Fibroblast of lung (primary cell): ENCODE measurements around the gene CRY1. TPM values are rescaled to one million over a fixed set of nuclear protein-coding genes. Genes with fewer than 3 reads are reported as not detected.
"Not testable (repeated sequence)": the region's sequence is repeated elsewhere in the genome, so short reads cannot be mapped to it uniquely, and the experiment has no call there.

ENCODE experiments used
- DNase-seq, 2 donors: peaks; one replicate each; pipeline versions ENCODE4 v3.0.0 to v3.0.0-alpha.2; 2010; ENCODE audit warnings: low read depth in 2 of 2
- H2AFZ ChIP-seq: 2 replicates; pipeline ENCODE4 v1.5.1; 2012; ENCODE audit warnings: low read length, control low read depth, inconsistent platforms
- H3K27ac ChIP-seq: 2 replicates; pipeline ENCODE4 v1.5.1; 2011; ENCODE audit warnings: low read length, control low read depth; ENCODE audit not compliant: insufficient read depth
- H3K27me3 ChIP-seq: 2 replicates; pipeline ENCODE4 v1.5.1; 2011; ENCODE audit warnings: mild to moderate bottlenecking, low read length; ENCODE audit not compliant: control insufficient read depth, insufficient read depth
- H3K36me3 ChIP-seq: 2 replicates; pipeline ENCODE4 v1.5.1; 2011; ENCODE audit warnings: low read length; ENCODE audit not compliant: control insufficient read depth, insufficient read depth
- H3K4me1 ChIP-seq: 2 replicates; pipeline ENCODE4 v1.5.1; 2011; ENCODE audit warnings: low read length; ENCODE audit not compliant: control insufficient read depth, insufficient read depth; ENCODE audit errors: extremely low read depth
- H3K4me2 ChIP-seq: 2 replicates; pipeline ENCODE4 v1.5.1; 2011; ENCODE audit warnings: low read length, control low read depth; ENCODE audit not compliant: insufficient read depth; ENCODE audit errors: extremely low read depth
- H3K4me3 ChIP-seq, 4 experiments: fragments of 200-600 bp in 1 of 4; sonication (generic) in 1 of 4; replicated peaks in 1 of 4; 2 replicates each; pipeline ENCODE4 v1.5.1; 2011 to 2016; ENCODE audit warnings: low read length in 4 of 4, low read depth in 3 of 4, mild to moderate bottlenecking in 3 of 4, control low read depth in 2 of 4, inconsistent platforms in 1 of 4, mixed read lengths in 1 of 4; ENCODE audit not compliant: insufficient read depth in 1 of 4; ENCODE audit errors: control extremely low read depth in 1 of 4
- H3K79me2 ChIP-seq: 2 replicates; pipeline ENCODE4 v1.5.1; 2012; ENCODE audit warnings: mild to moderate bottlenecking, low read length, inconsistent platforms; ENCODE audit not compliant: control insufficient read depth, insufficient read depth
- H3K9ac ChIP-seq: 2 replicates; pipeline ENCODE4 v1.5.1; 2011; ENCODE audit warnings: mild to moderate bottlenecking, low read length, control low read depth; ENCODE audit not compliant: insufficient read depth
- H3K9me3 ChIP-seq: 2 replicates; pipeline ENCODE4 v1.5.1; 2012; ENCODE audit warnings: low read depth, low read length; ENCODE audit not compliant: control insufficient read depth, insufficient read depth
- H4K20me1 ChIP-seq: 2 replicates; pipeline ENCODE4 v1.5.1; 2011; ENCODE audit warnings: low read length; ENCODE audit not compliant: control insufficient read depth, insufficient read depth; ENCODE audit errors: extremely low read depth
- CTCF ChIP-seq, 2 donors: IDR thresholded peaks in 1 of 2; conservative IDR thresholded peaks in 1 of 2; 1 replicate in 1 of 2; 2 replicates in 1 of 2; pipeline ENCODE4 v1.5.1; 2011 to 2012; ENCODE audit warnings: low read length in 2 of 2, control low read depth in 1 of 2, inconsistent platforms in 1 of 2, low read depth in 1 of 2, mild to moderate bottlenecking in 1 of 2
- EZH2 ChIP-seq: IDR thresholded peaks from 2 replicates; pipeline ENCODE4 v1.5.1; 2012; ENCODE audit warnings: low read length, control low read depth, mild to moderate bottlenecking; ENCODE audit errors: missing control alignments
- polyA plus RNA-seq, 2 donors: library from polyadenylated mRNA; depleted of rRNA in 1 of 2; stranded (reverse) in 1 of 2; unstranded in 1 of 2; fragments of >200 nt; gene quantifications; 2 replicates each; pipeline ENCODE4 v1.2.1, GENCODE V29; 2011 to 2012; ENCODE audit warnings: missing spikeins in 1 of 2
- total RNA-seq: library from RNA; depleted of rRNA; stranded (reverse); fragments of >200 nt; gene quantifications from 2 replicates; pipeline ENCODE4 v1.2.1, GENCODE V29; 2014

CRY1 gene
- total and polyA plus RNA-seq, 2 donors (not counting 1 experiment from before 2014, with no cell fraction given) = 9.6 to 12.9 TPM

GRCh38 chr12:107081778-107082177, 11.6 kb downstream of the CRY1 start:
- Histone ChIP-seq H3K4me1 (peaks cover 2% of the 10 kb centered on the region), H3K36me3 (no peaks in the 10 kb centered on the region), H4K20me1 (no peaks in the 10 kb centered on the region), H3K9me3 (no peaks in the 10 kb centered on the region), H2AFZ (no peak overlapping the region), H3K27ac (no peak overlapping the region), H3K79me2 (no peaks in the 10 kb centered on the region), H3K9ac (no peak overlapping the region), H3K4me2 (no peak overlapping the region), H3K27me3 (no peaks in the 10 kb centered on the region), H3K4me3 (no peak overlapping the region)
- no peak for DNase-seq
- TF ChIP-seq CTCF (conservative IDR thresholded peaks at IDR 0.05 in 1 of 2, IDR thresholded peaks at IDR 0.05 in 1 of 2; ENCODE audit: low read depth in 1 of 2, low read length in 2 of 2) = no peak
- TF ChIP-seq EZH2 = no peak

DNA sequence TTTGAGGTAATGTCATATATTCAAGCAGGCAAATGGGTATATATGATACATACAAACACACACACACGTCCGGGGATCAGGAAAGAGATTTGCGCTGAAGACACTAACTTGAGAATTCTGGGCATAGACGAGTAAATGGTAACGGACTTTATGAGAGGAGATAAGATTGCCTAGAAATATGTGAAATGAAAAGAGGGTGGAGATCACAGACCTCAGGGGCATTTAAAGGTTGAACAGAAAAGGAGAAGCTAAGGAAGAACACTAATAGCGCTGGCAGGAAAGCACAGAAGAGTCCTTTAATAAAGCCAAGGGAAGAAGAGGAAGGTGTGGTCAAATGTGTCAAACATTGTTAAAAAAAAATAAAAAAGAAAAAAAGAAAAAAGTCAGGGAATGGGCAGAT, 13.1 kb downstream of the CRY1 start:
- Histone ChIP-seq H3K4me3 (no peak overlapping the region), H3K4me1 (peaks cover 2% of the 10 kb centered on the region), H3K4me2 (no peak overlapping the region), H2AFZ (no peak overlapping the region), H4K20me1 (no peaks in the 10 kb centered on the region), H3K27ac (no peak overlapping the region), H3K79me2 (no peaks in the 10 kb centered on the region), H3K27me3 (no peaks in the 10 kb centered on the region), H3K9me3 (no peaks in the 10 kb centered on the region), H3K9ac (no peak overlapping the region), H3K36me3 (no peaks in the 10 kb centered on the region)
- TF ChIP-seq EZH2 (no peak), CTCF (conservative IDR thresholded peaks at IDR 0.05 in 1 of 2, IDR thresholded peaks at IDR 0.05 in 1 of 2; ENCODE audit: low read depth in 1 of 2, low read length in 2 of 2) (no peak)
- DNase-seq = no peak

DNA sequence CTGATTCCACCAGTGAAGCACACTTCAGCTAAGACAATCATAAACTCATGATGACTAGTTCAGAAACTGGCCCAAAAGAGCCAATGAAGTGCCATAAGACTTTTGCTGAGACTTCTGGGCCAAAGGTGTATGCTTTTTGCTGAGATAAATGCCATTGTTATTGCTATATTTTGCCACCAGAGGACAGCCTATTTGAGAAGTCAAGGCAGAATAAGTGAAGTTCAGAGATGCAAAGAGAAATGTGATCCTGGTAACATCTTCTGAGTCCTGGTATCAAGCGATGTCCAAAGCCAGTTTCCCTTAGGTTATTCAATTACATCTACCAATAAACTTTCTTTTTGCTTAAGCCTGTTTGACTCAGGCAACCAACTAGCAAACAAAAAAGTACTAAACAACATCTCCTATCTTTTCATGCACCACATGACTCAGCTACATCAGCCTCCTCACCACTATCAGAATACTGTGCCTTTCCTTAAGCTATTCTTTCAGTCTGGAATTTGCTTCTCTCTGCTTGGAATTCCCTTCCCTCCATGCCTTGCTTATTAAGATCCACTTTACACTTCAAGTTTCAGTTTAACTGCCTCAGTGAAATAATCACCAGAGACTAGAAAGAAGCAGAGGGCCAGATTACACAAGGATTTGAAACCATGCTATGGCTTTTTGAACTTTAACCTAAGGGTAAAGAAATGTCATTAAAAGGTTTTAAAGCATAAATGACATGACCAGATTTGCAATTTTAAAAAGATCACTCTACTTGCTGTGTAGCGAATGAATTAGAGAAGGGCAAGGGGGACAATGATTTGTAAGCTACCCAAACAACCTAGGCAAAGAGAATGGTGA, 14.0 kb downstream of the CRY1 start:
- Histone ChIP-seq H3K4me1 (peaks cover 2% of the 10 kb centered on the region), H3K27ac (no peak overlapping the region), H3K79me2 (no peaks in the 10 kb centered on the region), H3K27me3 (no peaks in the 10 kb centered on the region), H2AFZ (no peak overlapping the region), H3K9me3 (no peaks in the 10 kb centered on the region), H3K4me3 (no peak overlapping the region), H3K36me3 (no peaks in the 10 kb centered on the region), H3K4me2 (no peak overlapping the region), H3K9ac (no peak overlapping the region), H4K20me1 (no peaks in the 10 kb centered on the region)
- no peak for TF ChIP-seq EZH2
- peak; percentile 43 to 63 for TF ChIP-seq CTCF (conservative IDR thresholded peaks at IDR 0.05 in 1 of 2, IDR thresholded peaks at IDR 0.05 in 1 of 2; ENCODE audit: low read depth in 1 of 2, low read length in 2 of 2)
- peak; percentile 52 to 58 for DNase-seq

- H3K27me3 ChIP-seq, H3K4me1 ChIP-seq, H3K4me2 ChIP-seq, H3K9ac ChIP-seq, H2AFZ ChIP-seq, H3K79me2 ChIP-seq, DNase-seq, H3K36me3 ChIP-seq, H3K27ac ChIP-seq, H3K4me3 ChIP-seq, H4K20me1 ChIP-seq, H3K9me3 ChIP-seq: not testable (repeated sequence)
Measured at GRCh38 chr12:107073266-107073665, 20.1 kb downstream of the CRY1 start.
